H9 (cell line): ENCODE data around the gene PPARGC1A. TPM values are rescaled to one million over a fixed set of nuclear protein-coding genes. Genes with fewer than 3 reads are reported as not detected.

Experiments used
- DNase-seq: peaks from one replicate; pipeline ENCODE4 v3.0.0-alpha.2; 2017
- H2AFZ ChIP-seq: one replicate; pipeline ENCODE4 v1.6.1; 2013; ENCODE audit warnings: mild to moderate bottlenecking, low read length, control low read depth, moderate library complexity
- H2AK5ac ChIP-seq: 2 replicates; pipeline ENCODE4 v1.6.1; 2013; ENCODE audit warnings: low read length, control low read depth, mixed read lengths; ENCODE audit not compliant: insufficient read length
- H2BK120ac ChIP-seq: one replicate; pipeline ENCODE4 v1.6.1; 2013; ENCODE audit warnings: low read depth, mild to moderate bottlenecking, low read length, control low read depth, inconsistent platforms; ENCODE audit not compliant: poor library complexity, severe bottlenecking
- H2BK12ac ChIP-seq: 2 replicates; pipeline ENCODE4 v1.6.1; 2013; ENCODE audit warnings: low read length, control low read depth, mixed read lengths, low read depth; ENCODE audit not compliant: insufficient read length
- H2BK15ac ChIP-seq: 2 replicates; pipeline ENCODE4 v1.6.1; 2013; ENCODE audit warnings: low read depth, low read length, control low read depth
- H2BK20ac ChIP-seq: one replicate; pipeline ENCODE4 v1.6.1; 2013; ENCODE audit warnings: low read depth, mild to moderate bottlenecking, low read length, control low read depth, inconsistent platforms; ENCODE audit not compliant: poor library complexity, severe bottlenecking
- H2BK5ac ChIP-seq: 2 replicates; pipeline ENCODE4 v1.6.1; 2013; ENCODE audit warnings: low read length, control low read depth, mixed read lengths; ENCODE audit not compliant: insufficient read length
- H3K14ac ChIP-seq: 2 replicates; pipeline ENCODE4 v1.6.1; 2013; ENCODE audit warnings: low read length, control low read depth; ENCODE audit not compliant: insufficient read depth
- H3K18ac ChIP-seq: 2 replicates; pipeline ENCODE4 v1.6.1; 2013; ENCODE audit warnings: low read depth, mild to moderate bottlenecking, mixed read lengths, low read length, control low read depth; ENCODE audit not compliant: insufficient read length
- H3K23ac ChIP-seq: 2 replicates; pipeline ENCODE4 v1.6.1; 2013; ENCODE audit warnings: low read length, control low read depth, mixed read lengths, low read depth; ENCODE audit not compliant: insufficient read length
- H3K23me2 ChIP-seq: 2 replicates; pipeline ENCODE4 v1.6.1; 2013; ENCODE audit warnings: low read depth, mild to moderate bottlenecking, mixed read lengths, low read length, control low read depth; ENCODE audit not compliant: insufficient read length, poor library complexity, severe bottlenecking
- H3K27ac ChIP-seq: 2 replicates; pipeline ENCODE4 v1.5.1; 2013; ENCODE audit warnings: low read length, control low read depth, mixed read lengths, low read depth; ENCODE audit not compliant: insufficient read length
- H3K27me3 ChIP-seq: 2 replicates; pipeline ENCODE4 v1.6.1; 2013; ENCODE audit warnings: low read length, control low read depth, inconsistent platforms; ENCODE audit not compliant: insufficient read depth
- H3K4ac ChIP-seq: 2 replicates; pipeline ENCODE4 v1.6.1; 2013; ENCODE audit warnings: low read depth, mild to moderate bottlenecking, control low read depth, inconsistent platforms, low read length, moderate library complexity
- H3K4me1 ChIP-seq: 2 replicates; pipeline ENCODE4 v1.6.1; 2013; ENCODE audit warnings: low read length, control low read depth, inconsistent platforms; ENCODE audit not compliant: insufficient read depth
- H3K4me2 ChIP-seq: 2 replicates; pipeline ENCODE4 v1.6.1; 2013; ENCODE audit warnings: low read length, control low read depth, mixed read lengths; ENCODE audit not compliant: insufficient read length, insufficient read depth
- H3K56ac ChIP-seq: 2 replicates; pipeline ENCODE4 v1.6.1; 2013; ENCODE audit warnings: low read depth, mild to moderate bottlenecking, mixed read lengths, low read length, control low read depth; ENCODE audit not compliant: insufficient read length
- H3K79me1 ChIP-seq: 2 replicates; pipeline ENCODE4 v1.6.1; 2013; ENCODE audit warnings: low read depth, mild to moderate bottlenecking, moderate library complexity, low read length, control low read depth, inconsistent platforms; ENCODE audit not compliant: insufficient read depth, poor library complexity, severe bottlenecking
- H3K79me2 ChIP-seq: 2 replicates; pipeline ENCODE4 v1.6.1; 2013; ENCODE audit warnings: low read length, control low read depth, inconsistent platforms; ENCODE audit not compliant: insufficient read depth
- H3K9ac ChIP-seq: 2 replicates; pipeline ENCODE4 v1.6.1; 2013; ENCODE audit warnings: low read length, control low read depth, mixed read lengths; ENCODE audit not compliant: insufficient read length; ENCODE audit errors: extremely low read depth
- H3K9me3 ChIP-seq: one replicate; pipeline ENCODE4 v1.6.1; 2013; ENCODE audit warnings: low read depth, low read length, inconsistent platforms; ENCODE audit not compliant: control insufficient read depth
- H3T11ph ChIP-seq: one replicate; pipeline ENCODE4 v1.6.1; 2013; ENCODE audit warnings: mild to moderate bottlenecking, low read length, control low read depth, inconsistent platforms
- H4K20me1 ChIP-seq: one replicate; pipeline ENCODE4 v1.6.1; 2013; ENCODE audit not compliant: control insufficient read depth, insufficient read length, insufficient read depth
- H4K5ac ChIP-seq: 2 replicates; pipeline ENCODE4 v1.6.1; 2013; ENCODE audit warnings: low read depth, mild to moderate bottlenecking, mixed read lengths, low read length, control low read depth; ENCODE audit not compliant: insufficient read length
- H4K8ac ChIP-seq: replicated peaks from 2 replicates; pipeline ENCODE4 v1.6.1; 2013; ENCODE audit warnings: low read length, control low read depth, mixed read lengths, low read depth; ENCODE audit not compliant: insufficient read length
- H4K91ac ChIP-seq: 2 replicates; pipeline ENCODE4 v1.6.1; 2013; ENCODE audit warnings: low read depth, mild to moderate bottlenecking, moderate library complexity, mixed read lengths, low read length, control low read depth; ENCODE audit not compliant: insufficient read length
- H3K27ac Mint-ChIP-seq, 3 experiments: 2 replicates in 2 of 3; 3 replicates in 1 of 3; pipeline ENCODE4 v1.8.0; 2020 to 2021; ENCODE audit warnings: mixed read lengths in 3 of 3, mild to moderate bottlenecking in 1 of 3, moderate library complexity in 1 of 3
- H3K27me3 Mint-ChIP-seq: 2 replicates; pipeline ENCODE4 v1.8.0; 2021; ENCODE audit warnings: low read depth, mild to moderate bottlenecking, moderate library complexity, mixed read lengths
- H3K36me3 Mint-ChIP-seq, 3 experiments: 2 replicates in 2 of 3; 3 replicates in 1 of 3; pipeline ENCODE4 v1.8.0; 2020 to 2021; ENCODE audit warnings: low read depth in 3 of 3, mixed read lengths in 3 of 3; ENCODE audit not compliant: insufficient read depth in 1 of 3
- H3K4me1 Mint-ChIP-seq, 2 experiments: 2 replicates each; pipeline ENCODE4 v1.8.0; 2020; ENCODE audit warnings: mixed read lengths in 2 of 2
- H3K4me3 Mint-ChIP-seq, 2 experiments: 2 replicates in 1 of 2; 3 replicates in 1 of 2; pipeline ENCODE4 v1.8.0; 2020 to 2021; ENCODE audit warnings: mild to moderate bottlenecking in 2 of 2, mixed read lengths in 2 of 2, moderate library complexity in 1 of 2
- H3K9me3 Mint-ChIP-seq, 2 experiments: 2 replicates in 1 of 2; 3 replicates in 1 of 2; pipeline ENCODE4 v1.8.0; 2020; ENCODE audit warnings: mild to moderate bottlenecking in 2 of 2, mixed read lengths in 2 of 2, moderate library complexity in 1 of 2
- CTCF ChIP-seq: fragments of 200-600 bp; sonication (generic); conservative IDR thresholded peaks from 3 replicates; pipeline ENCODE4 v1.8.0; 2021; ENCODE audit warnings: antibody characterized with exemption, mild to moderate bottlenecking
- WGBS: extraction: QIAGEN DNeasy Blood & Tissue Kit; methylation state at CpG from one replicate; pipeline ENCODE4 v1.1.7; 2013; ENCODE audit warnings: missing lambda C conversion rate, low lambda C conversion rate, mixed read lengths; ENCODE audit not compliant: insufficient read length; ENCODE audit errors: extremely low coverage; 5-methylcytosine and 5-hydroxymethylcytosine counted together
- total RNA-seq: library from RNA; stranded (reverse); gene quantifications from 2 replicates; pipeline ENCODE4 v1.2.1, GENCODE V29; 2021

Gene PPARGC1A
- total RNA-seq, 1 experiment from 2014 or later: 1.7 TPM

DNA sequence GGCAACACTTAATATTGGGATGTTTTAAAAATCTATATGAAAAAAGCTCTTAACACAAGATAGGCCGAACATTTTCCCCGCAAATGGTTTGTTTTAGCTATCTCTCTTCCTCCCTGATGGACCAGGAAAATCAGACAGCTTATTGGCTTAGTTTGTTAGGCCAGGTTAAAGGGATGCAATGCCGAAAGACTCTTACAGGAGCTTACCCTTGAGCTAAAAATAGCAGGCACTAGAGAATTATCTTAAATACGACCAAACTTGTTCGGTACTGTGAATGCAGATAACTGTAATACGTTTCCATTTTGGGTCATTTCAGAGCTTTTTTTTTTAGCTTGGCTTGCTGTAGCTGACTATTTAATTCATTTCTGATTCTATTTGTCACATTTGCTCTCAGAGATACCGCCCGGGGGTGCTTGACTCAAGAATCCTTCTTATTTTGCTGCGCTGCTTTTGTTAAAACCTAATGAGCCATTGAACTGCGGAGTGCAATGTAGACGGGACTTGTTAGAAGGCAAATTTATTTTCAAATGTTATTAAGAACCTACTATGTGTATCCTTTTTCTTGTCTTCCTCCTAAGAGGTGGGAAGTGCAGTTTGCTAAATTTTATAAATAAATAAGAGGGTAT is 23.3 kb downstream of the PPARGC1A start:
- Histone ChIP-seq H3K23me2 (no peaks in the 10 kb centered on the region), H3K23ac (no peak overlapping the region), H2BK120ac (no peak overlapping the region), H2BK5ac (no peak overlapping the region), H3K27me3 (no peaks in the 10 kb centered on the region), H3K4me1 (no peaks in the 10 kb centered on the region), H3K9me3 (no peaks in the 10 kb centered on the region), H3T11ph (no peak overlapping the region), H4K20me1 (no peaks in the 10 kb centered on the region), H4K5ac (no peak overlapping the region), H3K9ac (no peak overlapping the region), H2BK15ac (no peak overlapping the region), H3K56ac (no peak overlapping the region), H3K18ac (no peak overlapping the region), H3K79me1 (no peaks in the 10 kb centered on the region), H4K8ac (no peak overlapping the region), H3K14ac (no peak overlapping the region), H2AFZ (no peak overlapping the region), H2BK12ac (no peak overlapping the region), H3K4me2 (no peak overlapping the region), H2AK5ac (no peak overlapping the region), H3K79me2 (no peaks in the 10 kb centered on the region), H3K27ac (no peak overlapping the region), H3K4ac (no peak overlapping the region), H2BK20ac (no peak overlapping the region), H4K91ac (no peak overlapping the region)
- WGBS: no CpG with 5 or more reads among the region's 11 CpGs
- no peak for TF ChIP-seq CTCF
- no peak overlapping the region for H3K27ac Mint-ChIP-seq
- DNase-seq: no peak
- H3K27me3 Mint-ChIP-seq: no peaks in the 10 kb centered on the region
- H3K4me1 Mint-ChIP-seq: peaks cover 6% of the 10 kb centered on the region in 2 experiments
- H3K9me3 Mint-ChIP-seq: no peaks in the 10 kb centered on the region
- no peaks in the 10 kb centered on the region for H3K36me3 Mint-ChIP-seq
- no peak overlapping the region for H3K4me3 Mint-ChIP-seq
